NCI-H1417 treated with DMSO at 0.1 percent for 48 hours (cell line): ENCODE measurements around the gene ARHGEF4.
"Not testable (repeated sequence)": the region's sequence is repeated elsewhere in the genome, so short reads cannot be mapped to it uniquely, and the experiment has no call there.

Source experiments
- DNase-seq: peaks from one replicate; lab custom pipeline; 2025; lab: John Stamatoyannopoulos, UW

Gene ARHGEF4

GRCh38 chr2:131049150-131049718, 212.5 kb downstream of the ARHGEF4 start:
- DNase-seq, result no peak

- no peak for DNase-seq
Observed at GRCh38 chr2:131050896-131051295, 214.2 kb downstream of the ARHGEF4 start.

GRCh38 chr2:131052741-131053263, 216.1 kb downstream of the ARHGEF4 start:
- no peak for DNase-seq

GRCh38 chr2:131054488-131054887, 217.8 kb downstream of the ARHGEF4 start:
- no peak for DNase-seq

GRCh38 chr2:131055169-131056065, 218.7 kb downstream of the ARHGEF4 start:
- DNase-seq, result no peak

- DNase-seq, result no peak
Observed at GRCh38 chr2:131056204-131056931, 219.7 kb downstream of the ARHGEF4 start.

- no peak for DNase-seq
Observed at GRCh38 chr2:131056932-131057287, 220.2 kb downstream of the ARHGEF4 start.

- no peak for DNase-seq
Observed at GRCh38 chr2:131058214-131058843, 221.6 kb downstream of the ARHGEF4 start.

- DNase-seq, result no peak
Observed at GRCh38 chr2:131058920-131059319, 222.2 kb downstream of the ARHGEF4 start.

GRCh38 chr2:131063501-131064283, 227.0 kb downstream of the ARHGEF4 start:
- no peak for DNase-seq

GRCh38 chr2:131064589-131065512, 228.1 kb downstream of the ARHGEF4 start:
- no peak for DNase-seq

- no peak for DNase-seq
Observed at GRCh38 chr2:131067465-131068125, 230.9 kb downstream of the ARHGEF4 start.

GRCh38 chr2:131068172-131068571, 231.5 kb downstream of the ARHGEF4 start:
- not testable (repeated sequence) for DNase-seq

- not testable (repeated sequence) for DNase-seq
Observed at GRCh38 chr2:131075578-131075977, 238.9 kb downstream of the ARHGEF4 start.

GRCh38 chr2:131076707-131077106, 240.0 kb downstream of the ARHGEF4 start:
- no peak for DNase-seq

- DNase-seq, result no peak
Observed at GRCh38 chr2:131077182-131077846, 240.6 kb downstream of the ARHGEF4 start.

GRCh38 chr2:131077966-131078365, 241.3 kb downstream of the ARHGEF4 start:
- no peak for DNase-seq

- DNase-seq, result not testable (repeated sequence)
Observed at GRCh38 chr2:131079931-131080330, 243.2 kb downstream of the ARHGEF4 start.

GRCh38 chr2:131081190-131081589, 244.5 kb downstream of the ARHGEF4 start:
- no peak for DNase-seq
